ENCODE results near the gene ASCC1. TPM values are rescaled to one million over a fixed set of nuclear protein-coding genes. Genes with fewer than 3 reads are reported as not detected.
A peak's percentile ranks its signal among the peaks of the same experiment; 100 is the strongest.

The ASCC1 gene
- total RNA-seq, 1 experiment from 2014 or later: 12.6 TPM

GRCh38 chr10:72048450-72049124 is 167.5 kb downstream of the ASCC1 start:
- H3K27me3 ChIP-seq: no peaks in the 10 kb centered on the region
- peak; percentile 76 for DNase-seq
- H3K36me3 ChIP-seq: no peaks in the 10 kb centered on the region
- no peak overlapping the region for H3K4me3 ChIP-seq
- no peaks in the 10 kb centered on the region for H3K9me3 ChIP-seq

Other genes starting within 250 kb of the ASCC1 start
- not detected in 2 replicates for gene SPOCK2, start 127.7 kb downstream of the ASCC1 start, total RNA-seq (2014; rRNA removed; shearing (Covaris generic); ENCODE audit: low replicate concordance)
- gene ANAPC16, start 264 bp downstream of the ASCC1 start, total RNA-seq (2014; rRNA removed; shearing (Covaris generic); ENCODE audit: low replicate concordance): 61.1 and 141 TPM in 2 replicates
- 260 and 266 TPM in 2 replicates for gene DDIT4, start 57.6 kb upstream of the ASCC1 start, total RNA-seq (2014; rRNA removed; shearing (Covaris generic); ENCODE audit: low replicate concordance)
- gene DNAJB12, start 138.6 kb upstream of the ASCC1 start, total RNA-seq (2014; rRNA removed; shearing (Covaris generic); ENCODE audit: low replicate concordance): 19.3 and 24.4 TPM in 2 replicates

Measured in MG63 (cell line).